GM12873 (cell line): ENCODE data around the gene AANAT.

Experiments used
- TF ChIP-seq, protein P1 (sequence below): IDR thresholded peaks from 2 replicates; pipeline ENCODE4 v1.5.1; 2012; ENCODE audit warnings: low read depth, mild to moderate bottlenecking, moderate library complexity, low read length, control low read depth; ENCODE audit not compliant: insufficient read depth; ENCODE audit errors: missing control alignments

AANAT gene

DNA sequence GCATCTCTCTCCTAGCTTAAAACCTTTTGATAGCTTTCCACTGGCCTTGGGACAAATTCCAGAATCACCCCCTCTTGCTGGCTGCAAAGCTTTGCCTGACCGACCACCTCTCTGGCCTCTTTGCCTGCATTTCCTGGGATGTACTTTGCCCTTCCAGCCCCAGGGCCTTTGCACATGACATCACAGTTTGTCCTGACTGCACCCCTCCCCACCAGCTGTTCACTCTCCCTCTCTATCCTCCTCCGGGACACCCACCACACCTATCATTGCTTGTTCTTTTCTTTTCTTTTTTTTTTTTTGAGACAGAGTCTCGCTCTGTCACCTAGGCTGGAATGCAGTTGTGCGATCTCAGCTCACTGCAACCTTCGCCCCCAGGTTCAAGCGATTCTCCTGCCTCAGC, 7.9 kb downstream of the AANAT start:
- TF ChIP-seq, protein P1, sequence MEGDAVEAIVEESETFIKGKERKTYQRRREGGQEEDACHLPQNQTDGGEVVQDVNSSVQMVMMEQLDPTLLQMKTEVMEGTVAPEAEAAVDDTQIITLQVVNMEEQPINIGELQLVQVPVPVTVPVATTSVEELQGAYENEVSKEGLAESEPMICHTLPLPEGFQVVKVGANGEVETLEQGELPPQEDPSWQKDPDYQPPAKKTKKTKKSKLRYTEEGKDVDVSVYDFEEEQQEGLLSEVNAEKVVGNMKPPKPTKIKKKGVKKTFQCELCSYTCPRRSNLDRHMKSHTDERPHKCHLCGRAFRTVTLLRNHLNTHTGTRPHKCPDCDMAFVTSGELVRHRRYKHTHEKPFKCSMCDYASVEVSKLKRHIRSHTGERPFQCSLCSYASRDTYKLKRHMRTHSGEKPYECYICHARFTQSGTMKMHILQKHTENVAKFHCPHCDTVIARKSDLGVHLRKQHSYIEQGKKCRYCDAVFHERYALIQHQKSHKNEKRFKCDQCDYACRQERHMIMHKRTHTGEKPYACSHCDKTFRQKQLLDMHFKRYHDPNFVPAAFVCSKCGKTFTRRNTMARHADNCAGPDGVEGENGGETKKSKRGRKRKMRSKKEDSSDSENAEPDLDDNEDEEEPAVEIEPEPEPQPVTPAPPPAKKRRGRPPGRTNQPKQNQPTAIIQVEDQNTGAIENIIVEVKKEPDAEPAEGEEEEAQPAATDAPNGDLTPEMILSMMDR = no peak

DNA sequence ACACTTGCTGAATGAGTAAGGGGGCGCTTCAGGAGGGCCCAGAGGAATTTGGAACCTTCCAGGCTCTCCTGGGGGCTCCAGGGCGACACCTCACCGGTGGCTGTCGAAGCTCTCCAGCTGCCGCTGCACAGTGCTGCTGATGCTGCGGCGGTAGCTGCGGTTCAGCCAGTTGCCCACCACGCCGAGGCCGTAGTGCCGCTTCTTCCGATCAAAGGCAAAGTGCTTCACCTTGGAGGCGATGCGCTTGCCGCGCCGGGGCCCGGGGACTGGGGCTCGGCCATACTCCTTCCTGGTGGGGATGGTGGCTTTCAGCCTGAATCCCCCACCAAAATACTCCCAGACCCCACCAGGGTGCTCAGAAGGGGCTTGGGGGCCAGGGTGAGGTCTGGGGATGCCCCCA, 9.3 kb downstream of the AANAT start:
- TF ChIP-seq, protein P1 = no peak

DNA sequence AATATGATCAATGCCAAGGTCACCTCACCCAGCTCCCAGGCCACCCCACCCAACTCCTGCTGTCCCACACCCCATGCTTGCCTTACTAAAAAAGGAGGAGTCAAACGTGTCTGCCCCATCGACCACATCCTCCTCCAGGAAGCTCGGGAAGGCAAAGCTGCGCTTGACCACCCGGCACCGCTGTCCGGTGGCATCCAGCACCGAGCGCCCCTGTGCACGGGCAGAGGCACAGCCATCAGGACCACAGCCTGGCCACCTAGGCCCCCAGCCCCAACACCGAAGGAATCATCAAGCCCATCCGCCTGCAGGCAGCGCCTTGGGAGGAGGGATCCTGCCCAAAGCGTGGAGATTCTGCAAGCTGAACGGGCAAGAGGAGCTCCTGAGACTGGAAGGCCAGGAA, 10.2 kb downstream of the AANAT start:
- TF ChIP-seq, protein P1 = no peak

DNA sequence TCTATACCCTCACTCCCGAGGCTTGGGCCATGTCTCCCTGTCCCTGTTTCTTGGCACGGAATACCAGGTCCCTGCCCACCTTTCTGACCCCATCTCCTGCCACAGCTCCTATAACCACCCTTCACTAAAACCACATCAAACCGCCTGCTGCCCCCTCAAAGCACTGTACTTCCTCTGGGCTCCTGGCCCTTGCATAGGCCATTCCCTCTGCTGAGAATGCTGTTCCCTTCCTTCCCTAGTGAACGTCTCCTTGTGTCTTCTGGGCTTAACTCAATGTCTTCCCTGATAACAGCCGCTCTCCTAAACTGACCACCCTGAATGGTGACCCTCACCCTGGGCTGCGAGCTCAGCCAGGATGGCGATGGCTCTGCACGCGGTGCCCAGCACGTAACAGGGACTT, 10.7 kb downstream of the AANAT start:
- TF ChIP-seq, protein P1 = no peak

DNA sequence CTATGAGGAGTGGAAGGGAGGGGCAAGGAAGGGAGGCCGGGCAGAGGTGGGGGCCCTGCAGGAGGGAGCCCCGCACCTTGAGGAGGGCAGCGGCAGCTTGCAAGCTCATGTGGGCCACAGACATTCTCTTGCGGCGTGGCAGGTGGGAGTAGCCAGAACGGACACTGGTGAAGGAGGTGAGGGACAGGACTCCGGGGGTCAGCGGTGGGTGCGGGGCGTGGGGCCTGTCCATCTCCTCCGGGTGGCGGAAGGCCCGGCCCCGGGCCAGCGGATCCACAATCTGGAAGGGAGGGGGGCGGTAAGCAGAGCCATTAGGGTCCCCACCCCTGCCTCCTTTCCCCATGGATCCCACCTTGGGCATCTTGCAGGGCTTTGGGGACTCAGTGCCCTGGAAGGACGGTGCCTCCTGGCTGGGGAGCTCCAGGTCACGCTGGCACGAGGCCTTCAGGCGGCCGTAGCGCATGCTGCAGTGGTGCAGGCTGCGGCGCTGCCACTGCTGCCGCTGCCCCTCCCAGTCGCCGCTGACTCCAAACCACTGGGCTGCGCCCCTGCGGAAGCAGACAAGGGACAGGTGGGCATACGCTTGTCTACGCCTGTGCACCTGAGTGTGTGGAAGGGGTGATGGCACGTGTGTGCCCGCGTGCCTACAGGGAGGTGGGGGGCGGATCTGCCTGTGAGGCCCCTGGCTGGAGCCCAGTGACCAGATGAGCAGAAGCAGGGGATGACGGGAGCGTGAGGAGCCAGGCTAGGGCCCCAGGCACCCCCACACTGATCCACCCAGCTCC, 11.5 kb downstream of the AANAT start:
- TF ChIP-seq, protein P1 = no peak

DNA sequence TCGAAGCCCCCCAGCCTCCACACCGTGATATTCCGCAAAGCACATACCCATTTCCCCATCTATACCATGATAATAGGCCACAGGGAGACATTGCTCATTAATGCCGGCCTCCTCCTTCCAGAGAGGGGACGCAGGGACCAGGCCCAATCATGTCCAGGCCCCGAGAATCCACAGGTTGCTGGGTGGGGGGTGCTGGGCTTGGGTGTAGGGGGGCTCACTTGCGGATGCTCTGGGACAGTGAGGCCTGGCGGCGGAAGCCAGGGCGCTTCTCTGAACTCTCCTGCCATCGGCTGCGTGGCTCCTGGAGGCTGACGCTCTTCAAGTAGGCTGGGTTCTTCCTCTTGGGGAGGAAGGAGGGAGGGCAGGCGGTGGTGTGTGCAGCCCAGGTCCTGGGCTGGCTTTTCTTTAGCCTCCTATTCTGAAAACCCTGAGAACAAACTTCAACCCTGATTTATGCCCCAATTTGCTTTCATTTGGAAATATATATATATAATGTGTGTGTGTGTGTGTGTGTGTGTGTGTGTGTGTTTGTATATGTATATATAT, 12.2 kb downstream of the AANAT start:
- TF ChIP-seq, protein P1 = no peak

DNA sequence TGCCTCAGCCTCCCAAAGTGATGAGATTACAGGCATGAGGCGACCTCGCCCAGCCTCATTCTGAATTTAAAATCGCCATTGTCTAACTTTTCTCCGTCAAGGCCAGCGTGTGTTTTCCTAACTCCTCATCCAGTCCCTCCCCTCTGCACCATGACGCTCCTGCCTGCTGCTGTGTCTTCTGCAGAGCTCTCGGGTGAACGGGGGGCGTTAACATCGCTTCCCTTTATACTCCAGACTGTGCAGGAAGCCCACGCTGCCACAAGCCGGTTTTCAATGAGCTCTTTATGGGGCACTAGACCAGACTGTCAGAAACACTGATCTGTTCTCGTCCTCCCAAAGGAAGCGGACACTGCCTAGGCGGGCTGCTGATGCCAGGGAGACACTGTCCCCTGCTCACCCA, 13.2 kb downstream of the AANAT start:
- TF ChIP-seq, protein P1 = no peak
